Kidney capillary endothelial cell (primary cell): ENCODE measurements around the gene VPS29.

ENCODE experiments used
- DNase-seq: peaks from one replicate; pipeline ENCODE4 v3.0.0-alpha.2; 2018; ENCODE audit warnings: low spot score

The VPS29 gene

DNA sequence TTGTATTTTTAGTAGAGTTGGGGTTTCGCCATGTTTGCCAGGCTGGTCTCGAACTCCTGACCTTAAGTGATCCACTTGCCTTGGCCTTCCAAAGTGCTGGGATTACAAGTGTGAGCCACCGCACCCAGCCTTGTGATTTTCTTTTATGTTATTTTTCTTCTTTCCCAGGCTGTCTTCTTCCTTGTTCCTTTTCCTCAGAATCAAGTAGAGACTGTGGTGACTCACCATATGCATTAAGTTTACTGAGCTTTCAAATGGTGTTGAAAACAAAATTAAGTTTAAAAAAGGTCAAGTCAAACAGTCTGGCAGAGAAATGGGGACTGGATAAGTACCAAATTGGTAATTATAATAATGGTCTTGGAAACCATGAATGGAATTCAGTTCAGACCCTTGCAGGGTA lies 57.5 kb downstream of the VPS29 start:
- no peak for DNase-seq
